Stimulated activated CD4-positive, alpha-beta T cell treated with anti-CD3 and anti-CD28 coated beads, Interleukin-2, amount 100 ng/mL, for 4 hours (primary cell): ENCODE measurements around the gene OGFOD3.
"Not testable (repeated sequence)": the region's sequence is repeated elsewhere in the genome, so short reads cannot be mapped to it uniquely, and the experiment has no call there.

Source experiments
- DNase-seq: peaks from one replicate; pipeline ENCODE4 v3.0.0-alpha.2; 2020; ENCODE audit warnings: low read depth

Gene OGFOD3

GRCh38 chr17:82386881-82387704 is 31.3 kb downstream of the OGFOD3 start:
- no peak for DNase-seq

- no peak for DNase-seq
Observed at GRCh38 chr17:82386255-82386831, 32.0 kb downstream of the OGFOD3 start.

- DNase-seq = no peak
Observed at GRCh38 chr17:82385559-82386254, 32.7 kb downstream of the OGFOD3 start.

GRCh38 chr17:82384730-82385481 is 33.5 kb downstream of the OGFOD3 start:
- no peak for DNase-seq

GRCh38 chr17:82384051-82384729 is 34.2 kb downstream of the OGFOD3 start:
- DNase-seq = no peak

GRCh38 chr17:82383411-82383810 is 35.0 kb downstream of the OGFOD3 start:
- no peak for DNase-seq

- no peak for DNase-seq
Observed at GRCh38 chr17:82382933-82383255, 35.5 kb downstream of the OGFOD3 start.

- not testable (repeated sequence) for DNase-seq
Observed at GRCh38 chr17:82382220-82382932, 36.0 kb downstream of the OGFOD3 start.

- DNase-seq = not testable (repeated sequence)
Observed at GRCh38 chr17:82381703-82382009, 36.7 kb downstream of the OGFOD3 start.

GRCh38 chr17:82380860-82381702 is 37.3 kb downstream of the OGFOD3 start:
- DNase-seq = no peak

- DNase-seq = no peak
Observed at GRCh38 chr17:82378741-82379021, 39.7 kb downstream of the OGFOD3 start.

- DNase-seq = no peak
Observed at GRCh38 chr17:82377924-82378740, 40.3 kb downstream of the OGFOD3 start.

GRCh38 chr17:82377294-82377693 is 41.1 kb downstream of the OGFOD3 start:
- DNase-seq = not testable (repeated sequence)

- no peak for DNase-seq
Observed at GRCh38 chr17:82376042-82376730, 42.2 kb downstream of the OGFOD3 start.

GRCh38 chr17:82375359-82376041 is 42.9 kb downstream of the OGFOD3 start:
- no peak for DNase-seq

GRCh38 chr17:82374626-82375331 is 43.6 kb downstream of the OGFOD3 start:
- DNase-seq = no peak

- DNase-seq = no peak
Observed at GRCh38 chr17:82373731-82374625, 44.4 kb downstream of the OGFOD3 start.
